Superior temporal gyrus (tissue), 1 donor: ENCODE data around the gene NHS.

ENCODE experiments used
- DNase-seq: peaks from one replicate; pipeline ENCODE4 v3.0.0-alpha.2; 2016; ENCODE audit errors: extremely low spot score

NHS gene

DNA sequence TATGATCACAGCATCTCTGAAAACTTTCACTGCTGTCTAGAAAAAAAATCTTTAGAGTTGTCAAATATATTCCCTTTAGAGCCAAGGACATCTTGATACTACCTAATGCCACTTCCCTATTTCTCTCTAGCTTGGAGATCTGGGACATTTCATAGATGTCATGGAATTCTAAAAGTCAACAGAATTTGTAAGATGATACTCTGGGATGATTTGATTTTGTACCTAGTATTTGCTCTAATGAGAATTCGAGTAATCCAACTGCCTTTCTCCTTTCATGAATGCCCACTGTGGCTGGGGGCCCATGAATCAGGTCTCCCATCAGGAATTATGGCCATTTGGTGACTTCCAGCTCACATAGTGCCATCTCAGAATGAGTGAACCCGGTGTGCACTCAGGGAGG, 73.2 kb downstream of the NHS start:
- DNase-seq = no peak

DNA sequence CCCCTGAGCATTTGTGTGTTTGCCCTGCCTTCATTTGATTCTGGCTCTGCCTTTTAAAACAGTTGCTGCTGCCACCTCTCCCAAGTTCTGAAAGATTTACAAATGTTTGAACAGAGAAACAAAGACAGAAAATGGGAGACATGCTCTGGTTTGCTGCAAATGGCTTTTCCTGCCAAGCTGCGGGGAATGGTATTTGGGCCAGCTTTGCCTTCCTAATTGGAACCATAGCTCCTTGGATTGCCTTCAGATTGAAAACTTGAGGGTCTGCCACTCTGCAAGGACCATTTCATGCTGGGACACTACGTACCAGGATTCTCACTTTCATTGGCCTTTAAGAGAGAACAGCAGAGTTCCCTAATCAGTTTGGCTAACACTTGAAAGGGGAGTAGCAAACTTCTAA, 74.9 kb downstream of the NHS start:
- DNase-seq = no peak

DNA sequence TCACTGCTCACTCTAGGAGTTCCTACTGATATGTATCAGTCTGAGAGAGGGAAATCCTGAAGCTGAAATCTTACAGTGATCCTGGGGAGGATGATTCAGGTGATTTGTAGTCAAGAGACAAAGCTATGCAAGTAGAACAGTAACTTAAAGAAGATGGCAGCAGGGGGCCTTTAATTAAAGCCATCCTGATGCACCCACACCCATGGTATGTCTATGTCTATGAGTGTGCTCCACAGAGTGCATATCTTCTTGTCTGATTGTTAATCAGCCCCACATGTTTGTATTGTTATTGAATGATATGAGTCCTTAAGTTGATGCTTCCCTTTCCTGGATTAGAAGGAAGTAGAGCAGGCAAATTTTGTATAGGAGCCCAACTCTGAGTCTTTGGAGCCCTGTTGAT, 78.8 kb downstream of the NHS start:
- no peak for DNase-seq

DNA sequence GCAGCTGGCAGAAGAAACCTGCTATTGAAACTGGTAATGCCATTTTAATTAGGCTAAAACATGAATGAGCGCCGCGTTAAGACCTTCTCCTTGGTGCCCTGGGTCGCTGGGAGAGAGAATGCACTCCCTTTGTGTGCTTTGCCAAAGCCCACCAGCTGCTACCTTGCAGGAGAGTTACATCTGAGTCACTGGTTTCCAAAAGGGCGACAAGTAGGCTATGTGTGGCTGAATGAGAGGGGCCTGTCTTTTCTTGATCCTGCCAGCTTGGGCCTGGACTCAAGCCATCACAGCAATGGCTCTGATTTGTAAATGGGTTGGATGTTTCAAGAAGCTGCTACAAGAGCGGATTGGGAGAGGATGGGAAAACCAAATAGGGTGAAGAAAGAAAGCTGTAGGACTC, 81.5 kb downstream of the NHS start:
- DNase-seq = no peak

DNA sequence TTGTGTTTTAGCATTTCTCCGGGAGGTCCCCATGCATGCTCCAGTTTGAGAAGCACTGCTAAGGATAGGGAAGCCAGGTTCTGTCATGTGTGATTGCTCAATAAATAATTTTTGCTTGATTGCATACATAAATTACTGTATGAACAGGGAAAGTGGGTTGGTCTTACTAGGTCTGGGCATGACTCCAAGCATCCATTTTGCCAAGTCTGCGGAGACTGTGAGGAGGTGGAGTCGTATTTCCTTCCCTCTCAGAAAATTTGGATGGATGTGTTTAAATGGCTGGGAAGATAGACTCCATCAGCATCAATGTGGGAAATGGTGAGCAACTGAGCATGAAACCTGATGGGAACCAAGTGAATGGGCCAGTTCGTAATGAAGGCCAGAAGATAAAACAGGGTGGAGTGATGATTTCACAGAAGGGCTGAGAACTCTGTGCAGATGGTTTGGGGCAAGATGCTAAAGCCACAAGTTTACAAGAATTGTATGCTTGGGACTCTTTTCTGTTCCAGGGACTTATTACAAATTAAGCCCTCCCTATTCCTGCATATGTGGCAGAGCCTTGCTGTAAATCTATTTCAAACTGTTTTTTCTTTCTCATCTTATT, 84.1 kb downstream of the NHS start:
- DNase-seq = peak; percentile 12

DNA sequence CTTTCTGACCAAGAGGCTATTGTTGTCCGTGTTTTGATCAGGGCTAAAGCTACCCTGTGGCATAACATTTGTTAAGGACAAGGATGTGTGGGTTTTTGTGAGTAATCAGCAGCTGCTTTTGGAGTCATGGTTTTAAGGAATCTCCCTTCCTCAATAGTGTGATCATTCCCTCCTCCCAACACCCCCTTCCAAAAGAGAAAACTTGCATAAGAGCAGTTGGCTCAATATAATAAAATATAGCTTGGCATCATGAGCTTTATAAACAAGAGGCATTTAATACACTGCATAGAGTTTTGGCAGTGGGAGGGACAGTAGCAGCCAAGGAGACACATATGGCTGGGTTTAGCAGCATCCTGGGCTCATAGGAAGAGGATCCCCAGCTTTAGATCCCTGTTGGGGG, 84.7 kb downstream of the NHS start:
- no peak for DNase-seq

DNA sequence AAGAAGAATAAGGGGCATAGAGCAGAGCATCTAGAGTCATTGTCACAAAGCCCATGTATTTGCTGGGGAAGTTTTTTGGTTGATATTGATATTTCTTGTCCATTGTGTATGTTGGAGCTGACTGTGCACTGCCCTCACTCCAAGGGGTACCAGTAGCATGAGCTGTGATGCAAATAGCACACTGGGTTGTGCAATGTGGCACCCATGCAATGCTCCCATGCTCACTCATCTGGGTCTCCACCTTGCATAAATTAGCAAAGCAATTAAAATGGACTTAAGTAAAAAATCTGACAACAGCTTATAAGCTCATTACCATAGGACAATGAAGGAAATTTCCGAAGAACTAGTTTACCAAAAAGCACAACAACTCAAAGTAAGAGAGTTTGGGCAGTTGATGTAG, 87.9 kb downstream of the NHS start:
- no peak for DNase-seq

DNA sequence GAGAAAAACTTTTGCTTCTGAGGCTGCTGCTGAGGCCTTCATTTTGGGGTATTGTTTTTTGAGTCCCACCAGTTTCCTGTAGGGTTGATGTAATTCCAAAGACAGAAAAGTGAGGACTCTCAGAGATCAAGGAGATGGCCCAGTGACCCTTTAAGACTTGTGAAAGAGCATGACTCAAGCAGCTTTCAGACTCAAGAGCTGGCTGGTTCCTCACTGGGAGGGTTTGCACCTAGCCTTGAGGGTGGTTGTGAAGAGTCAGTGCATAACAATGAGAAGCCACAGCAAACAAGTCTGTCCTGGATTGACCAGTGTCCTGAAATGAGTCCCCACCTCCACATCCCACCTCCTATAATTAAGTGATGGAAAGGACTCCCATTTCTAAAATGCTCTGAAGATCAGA, 89.2 kb downstream of the NHS start:
- no peak for DNase-seq

DNA sequence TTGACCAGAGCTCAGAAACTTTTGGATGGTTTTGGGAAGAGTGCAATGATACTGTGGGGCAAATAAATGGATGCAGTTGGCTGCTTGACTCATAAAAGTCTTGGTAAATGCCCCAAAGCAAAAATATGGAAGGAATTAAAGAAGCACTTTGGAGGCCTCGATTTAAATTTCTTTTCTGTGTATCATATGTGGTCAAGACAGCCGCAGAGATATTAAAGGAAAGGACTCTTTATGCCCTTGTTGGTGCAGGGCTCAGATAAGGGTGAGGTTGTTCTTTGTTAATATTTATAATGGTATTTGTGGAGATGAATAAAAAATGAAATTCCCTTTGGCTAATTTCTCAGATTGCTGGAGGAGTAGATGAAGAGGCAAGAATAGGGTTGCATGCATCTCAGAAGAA, 90.2 kb downstream of the NHS start:
- DNase-seq = no peak

DNA sequence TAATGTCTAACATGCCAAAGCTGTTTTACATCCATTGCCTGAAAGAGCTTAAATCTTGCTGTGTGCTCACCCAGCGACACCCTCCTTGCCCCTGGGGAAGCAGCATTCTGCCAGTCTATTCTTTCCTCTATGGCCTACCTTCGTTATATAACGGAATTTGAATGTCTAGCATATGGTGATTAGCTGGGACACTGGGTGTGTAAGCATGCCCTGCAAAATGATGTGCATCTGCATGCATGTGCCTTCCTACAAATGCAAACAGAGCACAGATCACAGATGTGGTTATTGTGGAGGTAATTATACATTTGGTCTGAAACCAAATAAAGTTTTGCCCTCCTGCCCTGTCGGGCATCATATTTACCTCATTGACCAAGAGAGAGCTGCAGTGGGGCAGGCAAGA, 90.8 kb downstream of the NHS start:
- no peak for DNase-seq

DNA sequence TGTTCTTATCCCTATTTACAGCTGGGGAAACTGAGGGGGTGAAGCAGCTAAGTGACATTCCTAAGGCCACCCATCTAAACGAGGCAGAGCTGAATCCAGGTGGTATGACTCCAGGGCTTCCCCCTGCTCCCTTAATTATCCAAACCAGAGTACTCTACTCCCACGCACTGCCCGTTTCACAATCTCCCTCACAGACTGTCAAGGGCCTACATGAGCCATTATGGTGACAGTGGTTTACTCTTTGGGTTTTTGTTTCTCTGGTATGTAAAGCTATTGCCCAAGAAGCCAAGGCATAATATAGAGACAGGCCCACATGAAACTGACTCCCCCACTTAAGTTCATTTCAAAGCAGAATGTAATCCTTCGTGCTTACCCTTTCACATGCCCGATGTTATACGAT, 95.1 kb downstream of the NHS start:
- DNase-seq = no peak

DNA sequence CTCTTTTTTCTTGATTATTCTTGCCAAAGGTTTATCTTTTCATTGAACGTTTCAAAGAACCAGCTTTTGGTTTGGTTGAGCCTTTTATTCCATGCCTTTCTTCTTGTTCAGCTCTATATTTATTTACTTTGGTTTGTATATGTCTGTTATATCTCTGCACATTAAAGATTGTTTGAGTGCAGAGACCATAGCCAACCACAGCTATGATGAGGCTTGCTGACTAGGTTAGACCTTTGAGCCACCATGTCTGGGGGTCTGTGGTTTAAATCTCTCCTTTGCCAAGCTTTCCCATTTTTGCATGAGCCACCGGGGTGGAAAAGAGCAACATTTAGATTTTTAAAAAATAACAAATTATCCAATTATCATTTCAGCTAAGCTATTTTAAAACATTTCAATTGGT, 96.1 kb downstream of the NHS start:
- DNase-seq = no peak

DNA sequence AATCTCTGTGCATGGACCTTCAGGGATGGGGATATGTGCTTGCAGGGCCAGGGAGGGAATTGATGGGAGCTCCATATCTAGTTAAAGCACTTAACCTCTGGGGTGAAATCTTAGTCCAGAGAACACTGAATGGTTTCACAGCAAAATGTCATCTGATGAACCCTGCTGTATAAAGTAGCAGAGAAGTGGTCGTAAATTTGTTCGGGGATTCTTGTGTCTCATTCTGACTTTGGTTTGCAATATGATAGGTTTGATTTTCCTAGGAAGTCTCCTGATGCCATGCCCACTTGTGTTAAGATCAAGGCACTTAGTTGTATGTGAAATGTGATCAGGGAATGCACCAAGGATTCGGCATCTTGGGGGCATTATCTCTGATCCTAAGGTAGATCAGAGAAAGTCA, 96.9 kb downstream of the NHS start:
- no peak for DNase-seq

DNA sequence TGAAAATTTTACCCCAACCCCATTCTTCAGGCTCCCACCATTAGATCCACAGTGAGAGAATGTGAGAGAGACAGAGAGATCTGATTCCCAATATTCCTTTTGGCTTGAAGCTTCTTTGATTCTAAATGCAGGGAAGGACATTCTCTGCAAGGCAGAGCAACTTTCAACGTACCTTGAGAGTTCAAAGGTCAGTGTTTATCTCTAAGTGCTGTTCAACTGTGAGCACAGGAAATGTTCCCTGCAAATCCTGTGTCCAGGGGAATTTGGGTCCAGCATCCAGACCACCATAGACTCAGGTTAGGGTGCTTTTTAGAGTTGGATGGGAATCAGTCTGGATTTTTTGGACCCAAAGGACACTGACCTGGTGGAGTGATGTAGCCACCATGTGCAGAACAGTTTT, 97.4 kb downstream of the NHS start:
- no peak for DNase-seq

DNA sequence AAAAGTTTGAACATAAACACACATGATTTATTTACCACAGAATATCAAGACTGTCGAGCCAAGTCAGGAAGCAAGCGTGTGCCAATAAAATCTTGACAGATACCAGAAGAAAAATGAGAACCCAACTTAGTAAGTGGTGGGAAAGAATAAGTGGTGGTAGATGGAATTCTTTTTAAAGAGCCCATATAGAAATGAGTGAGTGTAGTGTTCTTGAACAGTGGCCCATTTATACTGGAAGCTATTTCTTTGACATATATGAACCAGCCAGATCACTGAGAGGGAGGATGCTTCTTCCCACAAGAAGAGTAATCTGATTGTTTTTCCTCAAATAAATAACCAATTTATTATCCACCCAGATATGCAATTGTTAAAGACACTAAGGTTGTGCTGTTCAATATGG, 98.0 kb downstream of the NHS start:
- DNase-seq = no peak

DNA sequence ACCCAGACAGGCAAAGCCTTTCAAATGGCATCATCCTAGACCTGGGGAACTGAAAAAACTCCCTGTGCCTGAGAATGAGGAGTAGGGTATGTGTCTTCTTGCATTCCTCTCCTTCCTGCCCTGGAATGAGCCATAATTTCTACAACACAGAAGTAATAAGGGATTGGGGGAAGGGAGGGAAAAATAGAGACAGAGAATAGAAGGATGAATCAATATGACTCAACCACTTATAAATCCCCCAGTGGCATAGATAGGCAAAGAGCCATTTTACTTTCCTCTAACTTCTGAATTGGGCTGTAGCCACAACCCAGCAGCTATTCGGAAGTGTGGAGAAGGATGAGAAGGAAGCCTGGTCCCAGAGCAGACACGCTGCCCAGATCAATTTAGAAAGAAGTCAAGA, 99.9 kb downstream of the NHS start:
- DNase-seq = no peak

DNA sequence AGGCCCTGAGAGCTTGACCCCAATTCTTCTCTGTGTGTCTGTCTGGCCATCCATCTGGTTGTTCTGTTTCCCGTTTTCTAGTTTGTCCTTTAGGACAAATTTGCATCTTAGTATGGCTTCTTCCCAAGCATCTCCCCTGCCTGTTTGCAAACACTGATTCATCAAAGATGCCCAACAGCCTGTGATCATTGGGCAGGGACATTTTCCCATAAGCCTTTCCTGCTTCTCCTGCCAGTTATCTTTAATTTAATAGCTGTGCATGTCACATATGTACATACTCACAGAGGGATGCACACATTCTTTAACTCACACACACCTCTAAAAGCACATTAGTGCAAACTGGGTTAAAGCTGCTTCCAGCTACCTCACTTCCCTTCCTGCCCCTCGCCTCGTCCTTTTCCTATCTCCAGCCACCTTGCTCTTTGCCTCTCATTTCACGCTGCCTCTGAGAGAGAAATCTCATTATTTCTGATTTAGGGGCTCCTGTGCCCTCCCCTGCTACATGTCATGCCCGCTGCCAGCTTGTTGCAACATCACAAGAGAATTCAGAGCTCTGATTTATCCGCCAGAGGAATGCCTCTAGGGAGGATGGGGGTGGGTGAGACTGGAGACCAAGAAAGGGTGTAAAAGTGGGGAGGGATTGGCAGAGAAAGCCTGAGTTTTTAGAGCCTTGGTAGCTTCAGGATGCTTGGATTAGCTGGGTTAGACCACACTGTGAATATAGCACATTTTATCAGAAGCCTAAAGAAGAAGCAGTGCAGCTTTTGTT, 100.6 kb downstream of the NHS start:
- DNase-seq = no peak

DNA sequence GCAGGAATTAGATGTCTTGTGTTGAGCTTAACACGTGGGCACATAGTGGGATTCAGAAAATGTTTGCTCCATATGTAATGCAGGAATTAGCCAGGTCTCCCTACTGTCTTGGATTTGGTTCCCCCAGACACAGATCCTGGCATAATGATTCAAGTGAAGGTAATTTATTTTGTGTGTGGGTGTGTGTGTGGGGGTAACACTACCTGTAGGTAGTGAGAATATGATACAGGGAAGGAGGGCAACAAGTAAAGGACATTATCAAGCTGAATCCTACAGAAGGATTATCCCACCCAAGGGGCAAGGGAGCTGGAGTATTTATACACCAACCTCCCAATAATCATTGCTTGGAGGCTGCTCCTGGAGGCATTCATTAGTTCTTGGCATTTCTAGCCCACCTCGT, 101.4 kb downstream of the NHS start:
- DNase-seq = no peak

DNA sequence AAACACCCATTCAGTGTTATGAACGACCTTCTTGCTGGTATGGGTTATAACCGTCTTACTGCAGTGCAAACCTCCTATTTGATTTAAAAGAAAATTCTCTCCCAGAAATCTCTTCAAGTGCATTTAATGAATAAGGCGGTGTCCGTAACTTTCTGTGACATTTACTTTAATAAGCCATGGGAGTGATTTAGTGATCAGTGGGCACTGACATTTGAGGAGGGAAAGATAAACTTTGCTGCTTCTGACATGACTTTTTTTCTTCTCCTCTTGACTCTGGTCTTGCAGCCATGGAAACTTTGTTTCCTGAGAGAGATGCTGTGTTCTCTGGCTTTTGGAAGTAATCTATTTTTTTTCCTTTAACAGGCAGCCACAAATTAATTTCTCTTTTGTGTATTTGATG, 106.1 kb downstream of the NHS start:
- DNase-seq = no peak

DNA sequence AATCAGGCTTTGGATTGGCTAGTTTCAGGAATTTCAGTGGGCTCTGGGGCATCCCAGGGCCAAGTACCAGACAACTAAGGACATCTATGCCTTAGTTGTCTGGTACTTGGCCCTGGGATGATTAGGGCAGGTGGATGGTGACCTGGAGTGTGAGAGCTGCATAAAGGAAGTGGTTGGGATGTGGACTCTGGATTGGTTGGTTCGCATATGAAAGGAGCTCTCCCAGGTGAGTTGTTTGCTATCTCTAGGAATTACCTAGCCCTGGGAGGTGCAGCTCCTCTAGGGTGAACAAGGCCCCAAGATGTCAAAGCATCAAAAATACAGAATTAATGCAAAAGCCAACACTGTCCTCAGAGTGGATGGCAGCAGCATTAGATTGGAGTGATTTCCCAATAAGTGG, 109.6 kb downstream of the NHS start:
- DNase-seq = no peak

DNA sequence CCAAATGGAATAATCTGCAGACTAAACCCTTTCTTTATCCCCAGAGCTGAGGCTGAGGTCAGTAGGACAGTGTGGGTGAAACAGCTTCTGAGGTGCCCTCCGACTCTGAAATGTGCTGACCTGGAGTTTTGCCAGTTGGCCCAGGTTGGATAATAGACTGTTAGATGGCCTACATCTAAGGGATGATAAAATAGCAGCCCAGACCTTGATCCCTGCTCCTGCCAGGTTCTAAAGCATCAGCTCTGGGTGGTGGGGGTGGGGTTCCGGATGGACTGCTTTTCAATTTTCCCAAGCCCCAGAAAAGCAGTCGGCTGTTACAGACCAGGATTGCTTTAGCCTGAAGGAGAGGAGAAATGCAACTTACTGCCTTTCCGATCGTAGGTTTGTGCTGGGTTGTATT, 110.4 kb downstream of the NHS start:
- no peak for DNase-seq

DNA sequence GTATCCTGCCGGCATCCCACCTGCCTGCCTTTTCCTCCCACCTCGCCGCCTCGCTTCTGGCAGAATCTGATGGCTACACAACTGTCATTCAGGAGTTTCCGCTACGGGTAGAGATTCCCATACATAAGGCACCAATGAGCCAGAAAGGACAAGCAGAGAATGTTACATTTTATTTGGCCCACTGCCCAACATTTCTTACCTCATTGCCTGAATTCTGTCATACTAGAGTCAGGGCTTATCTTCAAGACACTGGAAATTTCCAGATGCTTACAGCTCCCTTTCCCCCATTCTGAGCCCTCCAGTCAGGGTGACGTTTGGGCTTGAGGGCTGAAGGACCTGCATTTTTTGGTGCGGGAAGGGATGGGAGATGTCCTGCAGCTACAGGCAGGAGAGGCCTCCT, 113.0 kb downstream of the NHS start:
- no peak for DNase-seq

DNA sequence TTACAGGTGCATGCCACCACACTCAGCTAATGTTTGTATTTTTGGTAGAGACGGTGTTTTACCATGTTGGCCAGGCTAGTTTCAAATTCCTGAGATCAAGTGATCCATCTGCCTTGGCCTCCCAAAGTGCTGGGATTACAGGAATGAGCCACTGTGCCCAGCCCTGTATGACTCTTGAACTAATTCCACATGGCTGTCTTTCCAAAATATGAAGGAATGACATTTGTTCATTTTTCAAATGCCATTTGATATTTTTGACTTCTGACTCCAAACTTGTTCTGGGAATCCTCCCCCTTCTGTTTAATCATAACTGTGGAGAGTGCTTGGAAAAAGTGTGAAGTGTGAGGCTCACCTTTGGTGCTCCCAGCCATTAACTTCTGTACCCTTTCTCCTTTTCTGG, 119.2 kb downstream of the NHS start:
- DNase-seq = no peak

DNA sequence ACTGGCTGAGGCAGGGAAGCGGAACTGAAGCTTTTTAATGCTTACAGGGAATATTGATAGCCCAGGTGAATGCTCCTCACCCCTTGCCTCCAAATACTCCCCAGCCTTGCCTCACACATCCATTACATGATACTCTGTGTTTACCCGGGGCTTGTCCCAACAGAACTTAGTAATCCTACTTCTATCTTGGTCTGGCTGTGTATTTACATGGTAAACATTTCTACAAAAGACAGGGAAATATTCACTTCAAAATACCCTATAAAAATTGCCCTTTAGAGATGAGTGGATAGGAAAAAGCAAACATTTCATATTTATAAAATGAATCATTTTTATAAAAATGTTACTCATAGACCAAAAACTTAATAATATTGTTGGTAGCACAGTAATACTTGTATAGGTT, 120.1 kb downstream of the NHS start:
- no peak for DNase-seq
